WTC11 (cell line): ENCODE measurements around the gene MICAL3. TPM values are rescaled to one million over a fixed set of nuclear protein-coding genes. Genes with fewer than 3 reads are reported as not detected.

ENCODE experiments used
- ATAC-seq: fragments of 200-7000 bp; cut with Tn5 transposase; 2 replicates; pipeline ENCODE4 v1.10.0; 2021; ENCODE audit warnings: mild to moderate bottlenecking, moderate library complexity
- CTCF ChIA-PET: fragments of 300-600 bp; sonication (Branson Sonifier 250); formaldehyde crosslinking; loops from one replicate; lab custom pipeline; 2021; ENCODE audit warnings: antibody characterized with exemption; lab: Charles Lee
- POLR2A ChIA-PET: fragments of 350-600 bp; sonication (Branson Sonifier 250); formaldehyde crosslinking; loops from one replicate; lab custom pipeline; 2021; ENCODE audit warnings: antibody characterized with exemption; lab: Charles Lee
- DNase-seq: peaks from one replicate; pipeline ENCODE4 v3.0.0; 2021; ENCODE audit warnings: low spot score
- H3K27ac Mint-ChIP-seq: 2 replicates; pipeline ENCODE4 v1.8.0; 2021; ENCODE audit warnings: mixed read lengths
- H3K27me3 Mint-ChIP-seq: 2 replicates; pipeline ENCODE4 v1.8.0; 2021; ENCODE audit warnings: low read depth, mild to moderate bottlenecking, moderate library complexity, mixed read lengths
- H3K36me3 Mint-ChIP-seq: 2 replicates; pipeline ENCODE4 v1.8.0; 2021; ENCODE audit warnings: mixed read lengths
- H3K4me1 Mint-ChIP-seq: 2 replicates; pipeline ENCODE4 v1.8.0; 2022; ENCODE audit warnings: mixed read lengths
- H3K4me3 Mint-ChIP-seq: 2 replicates; pipeline ENCODE4 v1.8.0; 2021; ENCODE audit warnings: mild to moderate bottlenecking, moderate library complexity, mixed read lengths
- H3K9me3 Mint-ChIP-seq: 2 replicates; pipeline ENCODE4 v1.8.0; 2021; ENCODE audit warnings: mixed read lengths
- ELF4 ChIP-seq: sonication (generic); formaldehyde crosslinking; IDR thresholded peaks from 2 replicates; pipeline ENCODE4 v1.8.1; 2022; ENCODE audit warnings: low read depth, mild to moderate bottlenecking, moderate library complexity, missing genetic modification reagents
- FOXK1 ChIP-seq: sonication (generic); formaldehyde crosslinking; IDR thresholded peaks from 2 replicates; pipeline ENCODE4 v1.8.0; 2022; ENCODE audit warnings: mild to moderate bottlenecking, moderate library complexity, missing genetic modification reagents
- IRF2 ChIP-seq: sonication (generic); formaldehyde crosslinking; IDR thresholded peaks from 2 replicates; pipeline ENCODE4 v1.8.0; 2022; ENCODE audit warnings: low read depth, missing genetic modification reagents, borderline replicate concordance
- MXD4 ChIP-seq: fragments of 250-450 bp; sonication (Bioruptor Pico); IDR thresholded peaks from 2 replicates; pipeline ENCODE4 v1.8.0; 2021; ENCODE audit warnings: mild to moderate bottlenecking, moderate library complexity, borderline replicate concordance
- NFYB ChIP-seq: sonication (generic); formaldehyde crosslinking; conservative IDR thresholded peaks from 2 replicates; pipeline ENCODE4 v1.8.0; 2022; ENCODE audit warnings: low read depth, missing genetic modification reagents
- NR2C2 ChIP-seq: sonication (generic); formaldehyde crosslinking; IDR thresholded peaks from 2 replicates; pipeline ENCODE4 v1.8.0; 2022; ENCODE audit warnings: mild to moderate bottlenecking, missing genetic modification reagents
- PREB ChIP-seq: sonication (generic); formaldehyde crosslinking; IDR thresholded peaks from 2 replicates; pipeline ENCODE4 v1.8.1; 2022; ENCODE audit warnings: mild to moderate bottlenecking, missing genetic modification reagents, moderate library complexity, borderline replicate concordance
- SMAD4 ChIP-seq: sonication (generic); formaldehyde crosslinking; IDR thresholded peaks from 2 replicates; pipeline ENCODE4 v1.8.0; 2022; ENCODE audit warnings: mild to moderate bottlenecking, missing genetic modification reagents
- SP1 ChIP-seq: sonication (generic); formaldehyde crosslinking; conservative IDR thresholded peaks from 2 replicates; pipeline ENCODE4 v1.8.1; 2022; ENCODE audit warnings: missing genetic modification reagents
- TEAD4 ChIP-seq: sonication (generic); formaldehyde crosslinking; IDR thresholded peaks from 2 replicates; pipeline ENCODE4 v1.8.0; 2022; ENCODE audit warnings: mild to moderate bottlenecking, missing genetic modification reagents
- USF2 ChIP-seq: sonication (generic); formaldehyde crosslinking; IDR thresholded peaks from 2 replicates; pipeline ENCODE4 v1.8.1; 2023; ENCODE audit warnings: mild to moderate bottlenecking, missing genetic modification reagents, moderate library complexity
- ZNF121 ChIP-seq: sonication (generic); formaldehyde crosslinking; IDR thresholded peaks from 2 replicates; pipeline ENCODE4 v1.8.0; 2023; ENCODE audit warnings: missing genetic modification reagents
- ZNF138 ChIP-seq: sonication (generic); formaldehyde crosslinking; conservative IDR thresholded peaks from 2 replicates; pipeline ENCODE4 v1.8.1; 2022; ENCODE audit warnings: mild to moderate bottlenecking, moderate library complexity, missing genetic modification reagents
- ZNF263 ChIP-seq: sonication (generic); formaldehyde crosslinking; IDR thresholded peaks from 2 replicates; pipeline ENCODE4 v1.8.1; 2022; ENCODE audit warnings: low read depth, mild to moderate bottlenecking, moderate library complexity, missing genetic modification reagents
- ZNF281 ChIP-seq: sonication (generic); formaldehyde crosslinking; IDR thresholded peaks from 2 replicates; pipeline ENCODE4 v1.8.0; 2023; ENCODE audit warnings: mild to moderate bottlenecking, missing genetic modification reagents
- ZNF423 ChIP-seq: fragments of 250-450 bp; sonication (Bioruptor Pico); IDR thresholded peaks from 2 replicates; pipeline ENCODE4 v2.1.2; 2022; ENCODE audit warnings: mild to moderate bottlenecking, moderate library complexity
- total RNA-seq: library from RNA; stranded (reverse); gene quantifications from 3 replicates; pipeline ENCODE4 v1.2.3, GENCODE V29; 2021

Gene MICAL3
- total RNA-seq, 1 experiment from 2014 or later = 41.2 TPM

GRCh38 chr22:17924076-17924475 lies 100.3 kb downstream of the MICAL3 start (continued):
- TF ChIP-seq IRF2 (CRISPR knock-in tag) (no peak), ELF4 (CRISPR knock-in tag) (no peak), ZNF263 (CRISPR knock-in tag) (no peak), ZNF121 (CRISPR knock-in tag) (no peak), PREB (CRISPR knock-in tag) (no peak), SMAD4 (CRISPR knock-in tag) (no peak), FOXK1 (CRISPR knock-in tag) (no peak), NR2C2 (no peak), USF2 (CRISPR knock-in tag) (no peak), SP1 (CRISPR knock-in tag) (no peak)
- TF ChIP-seq, all 79 proteins: peak for 0

GRCh38 chr22:17922925-17923903 lies 101.1 kb downstream of the MICAL3 start:
- H3K36me3 Mint-ChIP-seq = no peaks in the 10 kb centered on the region
- TF ChIP-seq NFYB = no peak
- no peak for TF ChIP-seq ZNF281 (CRISPR knock-in tag)
- TF ChIP-seq ZNF423 = no peak
- TF ChIP-seq TEAD4 = no peak
- TF ChIP-seq MXD4 (CRISPR knock-in tag) = no peak
- no peak for TF ChIP-seq ZNF138 (CRISPR knock-in tag)
- no peak for ATAC-seq
- no peaks in the 10 kb centered on the region for H3K27me3 Mint-ChIP-seq
- POLR2A ChIA-PET = interaction anchor here (0.6 kb wide), 1 partner anchor 370 kb away, joined by 5 read pairs; no protein-coding TSS in a partner anchor
- no peak for DNase-seq
- H3K27ac Mint-ChIP-seq = peak overlapping the region; percentile 95; the same call in 1 of the 2 replicates
- CTCF ChIA-PET = interaction anchor here (0.8 to 1.7 kb wide), 6 partner anchors 13 to 154 kb away, joined by 3 to 10 read pairs (median 4); partner anchors contain the start of gene PEX26
- H3K9me3 Mint-ChIP-seq = no peaks in the 10 kb centered on the region
- peaks cover 15% of the 10 kb centered on the region; the same call in 1 of the 2 replicates for H3K4me1 Mint-ChIP-seq
- H3K4me3 Mint-ChIP-seq = no peak overlapping the region
